GM23338 (cell line): ENCODE measurements around the gene RPL29.

Experiments used
- EZH2 ChIP-seq: fragments of 200-600 bp; sonication (generic); IDR thresholded peaks from one replicate; pipeline ENCODE4 v1.8.0; 2017; ENCODE audit warnings: antibody characterized with exemption, mild to moderate bottlenecking, low read depth; ENCODE audit not compliant: unreplicated experiment
- EZH2phosphoT487 ChIP-seq: fragments of 200-600 bp; sonication (generic); IDR thresholded peaks from one replicate; pipeline ENCODE4 v1.8.1; 2018; ENCODE audit warnings: antibody characterized with exemption; ENCODE audit not compliant: unreplicated experiment
- JUNB ChIP-seq: IDR thresholded peaks from one replicate; pipeline ENCODE4 v1.6.1; 2016; ENCODE audit warnings: antibody characterized with exemption; ENCODE audit not compliant: unreplicated experiment
- POLR2AphosphoS5 ChIP-seq: IDR thresholded peaks from 2 replicates; pipeline ENCODE4 v1.6.1; 2016; ENCODE audit warnings: antibody characterized with exemption, low read depth
- REST ChIP-seq: IDR thresholded peaks from one replicate; pipeline ENCODE4 v1.6.1; 2018; ENCODE audit warnings: antibody characterized with exemption; ENCODE audit not compliant: unreplicated experiment
- ZNF331 ChIP-seq: fragments of 250-450 bp; sonication (Bioruptor Pico); IDR thresholded peaks from 2 replicates; pipeline ENCODE4 v1.5.0; 2020; ENCODE audit warnings: low read depth, mild to moderate bottlenecking, moderate library complexity
- TF ChIP-seq, protein P1 (sequence below), 2 experiments: fragments of 200-600 bp in 1 of 2; sonication (generic) in 1 of 2; conservative IDR thresholded peaks; 2 replicates each; pipeline versions ENCODE4 v1.5.1 to v1.6.1; 2016 to 2017; ENCODE audit warnings: antibody characterized with exemption in 2 of 2, low read depth in 2 of 2, mild to moderate bottlenecking in 2 of 2, moderate library complexity in 1 of 2

DNA sequence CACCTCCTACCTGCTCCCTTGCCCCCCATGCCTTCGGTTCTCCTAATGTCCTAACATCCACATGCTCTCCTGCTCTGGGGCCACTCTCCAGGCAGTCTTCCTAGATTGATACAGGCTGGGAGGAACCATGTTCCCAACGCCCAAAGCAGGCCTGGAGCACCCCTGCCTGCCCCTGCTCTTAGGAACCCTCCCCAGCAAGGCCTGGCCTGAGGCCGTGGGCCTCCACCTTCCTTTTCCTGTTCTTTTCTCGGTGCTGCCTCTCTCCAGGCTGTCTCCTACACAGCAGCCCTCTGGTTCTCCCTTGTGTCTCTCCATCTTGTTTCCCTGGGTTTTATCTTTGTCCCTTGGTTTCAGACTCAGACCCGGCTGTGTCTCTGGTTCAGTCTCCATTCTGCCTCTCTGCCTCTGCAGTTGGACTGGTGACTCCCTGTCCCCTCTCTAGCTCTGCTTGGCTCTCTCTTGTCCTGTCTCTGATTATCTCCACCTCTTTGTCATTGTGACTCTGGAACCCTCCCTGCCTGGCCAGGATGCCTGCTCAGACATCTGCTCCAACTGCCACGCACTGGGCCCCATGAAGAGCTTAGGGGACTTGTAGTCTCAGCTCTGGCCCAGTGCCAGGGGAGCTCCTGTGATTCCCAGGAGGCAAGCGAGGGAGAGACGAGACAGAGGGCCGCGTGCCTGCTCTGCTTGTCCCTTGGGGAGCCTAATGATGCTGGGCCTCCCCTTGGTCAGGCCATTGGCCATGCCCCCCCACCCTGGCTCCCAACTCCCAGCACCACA lies 26.0 kb upstream of the RPL29 start:
- TF ChIP-seq, protein P1, sequence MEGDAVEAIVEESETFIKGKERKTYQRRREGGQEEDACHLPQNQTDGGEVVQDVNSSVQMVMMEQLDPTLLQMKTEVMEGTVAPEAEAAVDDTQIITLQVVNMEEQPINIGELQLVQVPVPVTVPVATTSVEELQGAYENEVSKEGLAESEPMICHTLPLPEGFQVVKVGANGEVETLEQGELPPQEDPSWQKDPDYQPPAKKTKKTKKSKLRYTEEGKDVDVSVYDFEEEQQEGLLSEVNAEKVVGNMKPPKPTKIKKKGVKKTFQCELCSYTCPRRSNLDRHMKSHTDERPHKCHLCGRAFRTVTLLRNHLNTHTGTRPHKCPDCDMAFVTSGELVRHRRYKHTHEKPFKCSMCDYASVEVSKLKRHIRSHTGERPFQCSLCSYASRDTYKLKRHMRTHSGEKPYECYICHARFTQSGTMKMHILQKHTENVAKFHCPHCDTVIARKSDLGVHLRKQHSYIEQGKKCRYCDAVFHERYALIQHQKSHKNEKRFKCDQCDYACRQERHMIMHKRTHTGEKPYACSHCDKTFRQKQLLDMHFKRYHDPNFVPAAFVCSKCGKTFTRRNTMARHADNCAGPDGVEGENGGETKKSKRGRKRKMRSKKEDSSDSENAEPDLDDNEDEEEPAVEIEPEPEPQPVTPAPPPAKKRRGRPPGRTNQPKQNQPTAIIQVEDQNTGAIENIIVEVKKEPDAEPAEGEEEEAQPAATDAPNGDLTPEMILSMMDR (conservative IDR thresholded peaks at IDR 0.05; ENCODE audit: low read depth in 2 of 2) = no peak
- TF ChIP-seq POLR2AphosphoS5 (no peak), JUNB (no peak), EZH2phosphoT487 (no peak), REST (no peak), EZH2 (no peak), ZNF331 (CRISPR knock-in tag) (no peak)
